HG02610 (cell line): ENCODE results near the gene PTPRH.
"Not testable (repeated sequence)": the region's sequence is repeated elsewhere in the genome, so short reads cannot be mapped to it uniquely, and the experiment has no call there.

ENCODE experiments used
- ATAC-seq: cut with Tn5 transposase; IDR thresholded peaks from one replicate; pipeline ENCODE4 v1.9.1; 2021; ENCODE audit warnings: mild to moderate bottlenecking, moderate library complexity; ENCODE audit not compliant: unreplicated experiment

PTPRH gene

DNA sequence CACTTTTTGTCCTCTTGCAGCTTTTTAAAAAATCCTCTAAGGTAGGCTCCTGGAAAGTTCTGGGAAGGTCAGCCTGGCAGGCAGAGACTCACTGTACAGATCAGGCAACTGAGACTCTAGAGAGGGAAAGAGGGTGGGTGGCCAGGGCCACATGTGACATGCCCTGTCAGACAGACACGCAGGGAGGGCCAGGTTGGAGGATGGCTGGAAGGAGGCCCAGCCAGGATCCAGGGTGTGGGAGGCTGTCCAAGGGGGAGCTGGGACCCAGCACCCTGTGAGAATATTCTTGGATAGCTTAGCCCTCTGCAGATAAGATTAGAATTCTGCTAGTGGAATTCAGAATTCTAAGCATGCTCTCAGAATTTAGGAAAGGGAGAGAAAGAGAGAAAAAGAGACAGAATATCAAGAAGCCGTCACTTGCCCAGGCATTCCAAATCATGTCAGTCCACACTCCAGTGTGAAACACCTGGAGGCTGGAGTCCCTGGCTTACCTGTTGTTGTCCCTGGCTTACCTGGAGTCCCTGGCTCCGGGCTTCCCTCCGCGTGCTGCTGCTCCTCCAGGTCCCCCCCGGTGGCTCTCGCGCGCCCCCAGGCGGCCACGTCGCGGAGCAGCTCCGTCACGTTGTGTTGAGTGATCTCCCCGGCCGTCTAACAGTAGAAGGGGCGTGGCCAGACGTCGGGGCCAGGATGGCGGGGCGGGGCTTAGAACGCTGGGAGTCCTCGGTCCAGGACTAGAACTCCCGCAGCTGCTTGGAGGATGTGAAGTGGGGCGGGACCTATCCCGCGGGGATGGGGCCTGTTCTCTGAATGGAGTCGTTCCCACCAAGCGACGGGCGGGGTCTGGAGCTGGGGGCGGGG lies 48.9 kb downstream of the PTPRH start:
- ATAC-seq: no peak

DNA sequence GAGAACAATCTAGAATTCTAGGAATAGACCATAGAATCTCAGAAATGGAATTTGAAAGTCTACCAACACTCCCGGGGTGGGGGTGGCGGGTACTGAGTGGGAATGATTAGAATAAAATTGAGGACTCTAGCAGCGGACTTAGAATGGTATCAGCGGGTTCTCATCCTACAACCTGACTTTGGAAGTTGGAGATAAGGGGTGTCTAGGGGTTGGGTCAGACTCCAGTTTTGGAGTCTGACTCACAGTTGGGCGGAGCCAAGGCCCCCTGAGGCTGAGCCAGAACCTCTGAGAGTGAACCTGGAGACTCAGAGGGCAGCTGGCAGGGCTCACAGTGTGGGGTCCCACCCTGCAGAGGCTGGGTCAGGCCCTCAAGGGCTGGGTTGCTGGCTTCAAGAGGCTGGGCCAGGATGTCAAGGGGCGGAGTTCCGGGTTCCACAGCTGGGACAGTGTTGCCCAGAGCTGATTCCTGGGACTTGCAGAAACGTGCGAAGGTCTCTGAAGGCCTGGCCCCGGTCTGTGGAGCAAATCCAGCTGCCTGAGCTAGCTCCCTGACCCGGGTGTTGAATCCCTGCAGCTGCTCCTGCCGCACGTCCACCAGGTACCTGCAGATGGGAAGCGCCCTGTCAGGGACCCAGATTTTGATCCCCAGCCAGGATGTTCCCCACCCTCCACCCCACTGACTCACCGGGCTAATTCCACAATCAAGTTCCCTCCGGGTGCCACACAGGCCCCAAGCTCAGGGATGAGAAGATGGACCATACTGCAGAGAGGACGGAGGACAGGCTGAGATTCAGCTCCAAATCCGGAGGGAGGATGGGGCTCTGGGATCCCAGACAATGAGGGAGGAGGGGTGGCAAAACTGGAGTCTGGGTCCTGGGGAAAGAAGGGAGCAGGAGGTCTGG lies 50.2 kb downstream of the PTPRH start:
- no peak for ATAC-seq

DNA sequence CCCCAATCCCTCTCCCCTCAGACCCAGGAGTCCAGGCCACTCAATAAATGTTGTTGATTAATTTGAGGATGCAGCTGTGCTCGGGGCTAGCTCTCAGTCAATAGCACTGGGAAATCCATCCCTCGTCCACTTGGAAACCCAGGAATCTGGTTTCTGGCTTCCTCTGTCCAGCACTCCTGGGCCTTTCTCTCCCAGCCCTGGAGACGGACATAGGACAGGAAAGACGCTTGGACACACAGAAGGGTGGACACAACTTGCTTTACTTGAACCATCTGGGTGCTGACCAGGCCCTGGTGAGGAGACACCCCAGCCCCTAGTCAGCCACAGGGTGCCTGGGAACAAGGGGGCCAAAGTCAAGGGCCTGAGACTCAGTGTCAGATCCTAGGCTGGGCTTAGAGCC lies 50.9 kb downstream of the PTPRH start:
- no peak for ATAC-seq

DNA sequence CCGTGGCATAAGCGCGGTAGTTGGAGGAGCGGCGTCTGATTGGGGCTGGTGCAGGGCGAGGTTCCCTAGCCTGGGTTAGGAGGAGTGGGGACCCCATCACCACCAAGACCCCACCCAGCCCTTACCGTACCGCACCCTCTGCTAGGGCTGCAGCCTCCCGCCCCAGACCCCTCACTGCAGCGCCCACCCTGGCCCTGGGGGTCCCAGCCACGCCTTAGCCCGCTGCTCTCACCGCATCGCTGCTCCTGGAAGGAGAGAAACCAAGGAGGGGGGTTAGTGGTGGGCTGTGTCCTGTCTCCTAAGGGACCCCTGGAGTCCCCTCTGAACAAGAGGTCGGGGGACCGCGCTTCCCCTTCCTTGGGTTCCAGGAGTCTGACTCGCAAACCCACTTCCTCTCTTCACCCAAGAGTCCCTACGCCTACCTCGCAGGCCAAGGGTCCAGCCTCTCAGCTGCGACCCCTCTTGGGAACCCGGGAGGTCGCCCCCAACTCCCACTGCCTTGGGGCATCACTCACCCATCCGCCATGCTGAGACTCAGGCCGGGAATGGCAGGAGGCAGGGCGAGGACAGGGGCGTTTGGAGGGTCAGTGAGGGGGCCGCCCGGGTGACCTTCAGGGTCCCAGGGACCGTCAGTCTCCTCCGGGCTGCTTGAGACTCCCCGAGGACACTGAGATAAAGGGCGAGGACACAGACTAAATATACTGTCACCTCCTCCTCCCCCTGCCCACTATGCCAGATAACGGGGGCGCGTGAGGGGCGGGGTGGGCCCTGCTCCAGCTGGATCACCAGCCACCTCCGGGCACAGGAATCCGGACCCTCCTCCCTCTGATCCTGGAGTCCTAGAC lies 52.0 kb downstream of the PTPRH start, which contains the start of gene TNNI3:
Gene TNNI3 (minus strand): TSS at position 669 of the 845 bp plus-strand sequence. CDS start 143 bp downstream, at position 526.
- no peak for ATAC-seq

DNA sequence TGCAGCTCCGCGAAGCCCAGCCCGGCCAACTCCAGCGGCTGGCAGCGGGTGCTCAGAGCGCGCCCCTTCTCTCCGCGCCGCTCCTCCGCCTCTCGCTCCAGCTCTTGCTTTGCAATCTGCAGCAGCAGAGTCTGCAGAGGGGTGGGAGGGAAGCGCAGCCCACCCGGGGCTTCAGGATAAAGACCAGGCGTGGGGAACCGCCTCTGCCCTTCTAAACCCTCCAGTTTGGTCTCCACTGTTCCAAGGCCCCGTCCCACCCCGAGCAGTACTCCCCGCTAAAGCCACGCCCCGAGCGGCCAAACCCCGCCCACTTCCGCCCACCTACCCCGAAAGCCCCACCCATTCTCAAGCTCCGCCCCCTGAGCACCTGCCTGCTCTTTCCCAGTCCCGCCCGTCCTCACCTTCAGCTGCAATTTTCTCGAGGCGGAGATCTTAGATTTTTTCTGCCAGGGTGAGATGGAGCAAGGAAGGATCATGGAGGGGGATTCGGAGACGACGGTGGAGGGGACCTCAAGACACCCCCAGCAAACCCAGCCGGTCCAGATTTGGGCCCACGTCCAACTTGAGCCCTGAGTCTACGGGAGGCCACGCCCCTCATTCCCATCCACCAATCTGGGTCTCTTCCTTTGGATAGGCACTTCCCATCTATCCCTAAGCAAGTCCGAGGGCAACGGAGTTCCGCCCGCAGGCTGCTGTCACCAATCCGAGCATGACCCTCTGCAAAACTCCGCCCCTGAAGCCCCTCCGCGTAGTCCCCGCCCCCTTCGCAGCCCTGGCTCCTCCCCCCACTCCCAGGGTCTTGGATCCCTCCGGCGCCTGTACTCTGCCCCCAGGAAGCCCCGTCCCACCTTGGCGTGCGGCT lies 52.9 kb downstream of the PTPRH start:
- ATAC-seq: no peak

DNA sequence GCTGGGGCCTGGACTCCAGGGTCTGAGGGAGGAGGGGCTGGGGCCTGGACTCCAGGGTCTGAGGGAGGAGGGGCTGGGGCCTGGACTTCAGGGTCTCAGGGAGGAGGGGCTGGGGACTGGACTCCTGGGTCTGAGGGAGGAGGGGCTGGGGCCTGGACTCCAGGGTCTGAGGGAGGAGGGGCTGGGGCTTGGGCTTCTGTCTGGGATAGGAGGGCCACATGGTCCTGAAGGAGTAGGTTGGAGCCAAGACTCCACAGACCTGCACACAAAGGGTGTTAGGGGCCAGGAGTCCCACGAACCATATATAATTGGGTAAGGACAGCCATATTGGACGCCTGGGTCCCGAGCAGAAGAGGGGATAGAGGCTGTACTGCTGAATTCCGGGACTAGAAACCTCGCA lies 53.5 kb downstream of the PTPRH start:
- ATAC-seq: not testable (repeated sequence)

DNA sequence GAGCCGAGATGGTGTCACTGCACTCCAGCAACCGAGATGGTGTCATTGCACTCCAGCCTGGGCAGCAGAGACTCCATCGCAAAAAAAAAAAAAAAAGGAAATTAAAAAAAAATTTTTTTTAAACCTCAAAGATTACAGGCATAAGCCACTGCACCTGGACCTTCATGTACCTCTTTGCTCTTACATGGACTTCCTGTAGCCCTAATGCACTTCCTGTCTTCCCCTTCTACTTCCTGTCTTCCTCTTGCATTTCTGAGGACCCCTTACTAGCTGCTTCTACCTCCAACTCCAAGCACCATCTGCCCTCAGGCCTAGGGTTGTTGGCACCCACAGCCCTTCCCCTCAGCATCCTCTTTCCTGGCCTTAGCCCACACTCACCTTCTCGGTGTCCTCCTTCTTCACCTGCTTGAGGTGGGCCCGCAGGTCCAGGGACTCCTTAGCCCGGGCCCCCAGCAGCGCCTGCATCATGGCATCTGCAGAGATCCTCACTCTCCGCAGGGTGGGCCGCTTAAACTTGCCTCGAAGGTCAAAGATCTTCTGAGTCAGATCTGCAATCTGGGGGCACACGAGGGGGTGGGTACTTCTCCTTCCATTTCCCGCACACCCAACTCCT lies 55.5 kb downstream of the PTPRH start:
- ATAC-seq: no peak

DNA sequence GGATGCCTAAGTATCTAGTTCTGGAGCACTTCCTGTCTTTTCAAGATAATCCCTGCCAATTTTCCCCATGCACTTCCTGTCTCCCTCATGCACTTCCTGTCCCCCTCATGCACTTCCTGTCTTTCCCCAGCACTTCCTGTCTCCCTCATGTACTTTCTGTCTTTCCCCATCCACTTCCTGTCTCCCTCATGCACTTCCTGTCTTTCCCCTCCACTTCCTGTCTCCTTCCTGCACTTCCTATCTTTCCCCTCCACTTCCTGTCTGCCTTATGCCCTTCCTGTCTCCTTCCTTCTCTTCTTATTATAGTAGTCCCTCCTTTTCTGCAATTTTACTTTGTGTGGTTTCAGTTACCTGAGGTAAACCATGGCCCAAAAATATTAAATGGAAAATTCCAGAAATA lies 57.3 kb downstream of the PTPRH start:
- ATAC-seq: no peak

DNA sequence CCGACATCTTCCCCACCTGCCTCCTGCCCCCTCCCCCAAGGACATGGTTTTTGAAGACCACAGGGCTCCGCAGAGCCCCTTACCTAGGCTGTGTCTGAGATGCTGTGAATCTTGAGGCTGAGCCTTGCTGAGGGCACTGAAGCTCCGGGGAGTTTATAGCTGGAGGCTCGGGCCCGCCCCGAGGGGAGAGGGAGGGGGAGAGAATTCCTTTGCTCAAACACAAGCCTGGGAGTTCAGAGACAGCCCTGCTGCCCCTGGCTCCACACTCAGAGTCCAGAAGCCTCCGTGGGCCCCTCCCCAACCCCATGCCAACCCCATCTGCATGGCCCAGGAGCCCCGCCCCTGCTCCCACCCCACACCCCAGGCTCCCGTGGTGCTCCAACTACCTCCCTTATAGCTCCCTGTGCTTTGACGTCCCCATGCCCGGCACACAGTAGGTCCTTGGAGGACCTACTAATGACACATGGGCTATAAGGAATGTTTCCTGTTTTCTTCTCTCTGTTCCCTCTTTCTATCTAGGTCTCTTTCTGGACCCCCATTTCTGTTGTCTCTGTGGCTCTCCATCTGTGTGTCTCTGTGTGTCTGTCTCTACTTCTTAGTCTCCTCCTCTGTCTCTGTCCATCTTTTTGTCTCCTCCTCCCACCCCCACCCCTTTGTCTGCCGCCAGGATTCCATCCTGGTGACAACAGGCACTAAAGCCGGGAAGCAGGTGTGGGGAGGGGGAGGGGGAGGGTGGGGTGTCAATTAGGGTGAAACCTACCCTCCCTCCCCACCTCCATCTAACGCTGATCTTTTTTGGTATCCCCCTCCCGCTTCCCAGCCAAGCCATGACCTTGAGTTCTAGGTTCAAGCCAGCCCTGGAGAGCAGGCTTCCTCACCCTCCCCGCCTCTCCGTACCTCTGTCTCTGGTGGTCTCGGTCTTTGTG lies 60.0 kb downstream of the PTPRH start, which contains the start of gene TNNT1:
Gene TNNT1 (minus strand): TSS at position 129 of the 926 bp plus-strand sequence. CDS start 2,049 bp downstream, outside the sequence.
- ATAC-seq: no peak

DNA sequence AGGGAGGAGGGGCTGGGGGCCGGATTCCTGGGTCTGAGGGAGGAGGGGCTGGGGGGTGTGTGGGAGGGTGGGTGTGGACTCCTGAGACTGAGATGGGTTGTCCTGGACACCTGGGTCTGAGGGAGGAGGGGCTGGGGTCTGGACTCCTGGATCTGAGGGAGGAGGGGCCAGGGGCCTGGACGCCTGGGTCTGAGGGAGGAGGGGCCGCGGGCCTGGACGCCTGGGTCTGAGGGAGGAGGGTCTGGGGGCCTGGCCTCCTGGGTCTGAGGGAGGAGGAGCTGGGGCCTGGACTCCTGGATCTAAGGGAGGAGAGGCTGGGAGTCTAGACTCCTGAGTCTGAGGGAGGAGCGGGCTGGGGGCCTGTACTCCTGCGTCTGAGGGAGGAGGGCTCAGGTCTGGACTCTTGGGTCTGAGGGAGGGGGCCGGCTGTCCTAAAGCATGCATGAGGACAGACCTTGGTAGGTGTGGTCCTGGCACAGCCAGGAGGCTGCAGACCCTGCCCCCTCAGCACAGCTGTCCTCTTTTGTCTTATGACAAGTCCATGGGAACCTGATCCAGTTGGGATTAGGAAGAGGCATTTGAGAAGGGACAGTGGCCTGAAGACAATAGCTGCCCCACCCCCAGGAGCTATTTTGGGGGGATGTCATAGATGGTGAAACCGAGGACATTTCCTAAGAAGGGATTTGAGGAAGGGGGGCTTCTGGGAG lies 61.6 kb downstream of the PTPRH start:
- ATAC-seq: no peak

DNA sequence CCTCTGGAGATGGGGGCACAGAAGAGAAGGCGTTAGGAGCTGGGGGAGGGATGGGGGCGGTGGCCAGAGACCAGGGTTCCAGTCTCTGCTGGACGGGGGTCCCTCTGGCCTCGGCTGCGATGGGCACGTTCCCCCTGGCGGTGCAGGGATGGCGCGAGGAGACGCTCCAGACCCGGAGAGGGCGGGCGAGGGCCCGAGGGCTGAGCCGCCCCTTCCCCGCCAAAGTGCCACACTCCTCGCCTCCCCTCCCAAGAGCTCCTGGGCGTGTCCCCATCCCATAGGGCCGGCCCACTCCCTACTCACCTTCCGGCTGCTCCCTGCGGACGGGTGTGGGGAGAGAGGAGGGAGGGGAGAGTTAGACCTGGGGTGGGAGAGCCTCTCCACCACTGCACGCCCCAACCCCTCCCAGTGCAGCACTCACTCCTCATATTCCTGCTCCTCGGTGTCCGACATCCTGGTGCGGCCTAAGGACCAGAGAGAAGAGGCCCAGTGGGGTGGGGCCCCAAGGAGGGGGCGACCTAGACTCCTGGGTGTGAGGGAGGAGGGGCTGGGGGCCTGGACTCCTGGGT lies 62.5 kb downstream of the PTPRH start:
- no peak for ATAC-seq

DNA sequence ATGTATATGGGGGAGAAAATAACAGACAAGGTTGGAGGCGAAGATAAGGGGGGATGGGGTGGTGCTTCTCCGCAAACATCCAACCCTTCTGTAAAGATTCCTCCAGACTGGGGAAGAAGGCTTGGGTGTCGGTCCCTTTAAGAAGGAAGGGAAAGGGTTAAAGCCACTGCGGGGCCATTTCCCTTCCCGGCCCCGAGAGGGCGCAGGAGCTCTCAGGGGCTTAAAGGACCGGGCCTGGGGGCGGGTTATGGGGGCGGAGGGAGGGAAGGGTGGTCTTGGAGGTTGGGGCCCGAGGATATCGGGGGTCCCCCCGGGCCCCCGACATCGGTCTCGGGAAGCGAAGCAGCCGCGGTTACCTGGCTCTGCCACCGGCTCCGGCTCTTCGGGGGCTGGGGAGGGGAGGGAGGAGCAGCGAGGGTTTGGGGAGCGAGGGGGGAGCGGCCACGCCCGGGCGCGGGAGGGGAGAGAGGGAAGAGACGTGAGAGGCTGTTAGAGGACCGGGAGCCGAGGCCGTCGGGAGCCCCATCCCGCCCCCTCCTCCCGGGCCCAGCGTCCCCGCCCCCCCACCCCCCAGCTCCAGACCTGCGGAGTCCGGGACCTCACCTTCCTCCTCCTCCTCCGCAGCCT lies 63.1 kb downstream of the PTPRH start:
- no peak for ATAC-seq

DNA sequence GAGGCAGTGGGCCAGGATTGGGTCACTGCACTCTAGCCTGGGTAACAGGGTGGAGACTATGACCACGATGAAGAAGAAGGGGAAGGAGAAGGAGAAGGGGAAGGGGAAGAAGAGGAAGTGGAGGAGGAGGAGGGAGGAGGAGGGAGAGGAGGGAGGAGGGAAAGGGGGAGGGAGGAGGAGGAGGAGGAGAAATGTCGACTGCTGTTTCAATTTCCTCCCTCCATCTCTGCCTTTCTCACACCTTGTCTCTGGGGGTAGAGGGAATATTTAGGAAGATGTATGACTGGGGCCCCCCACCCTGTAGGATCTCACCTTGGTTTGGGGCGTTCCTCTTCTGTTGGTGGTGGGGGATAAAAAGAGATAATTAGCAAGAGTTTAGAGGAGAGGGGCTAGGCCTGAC lies 64.1 kb downstream of the PTPRH start:
- ATAC-seq: no peak

DNA sequence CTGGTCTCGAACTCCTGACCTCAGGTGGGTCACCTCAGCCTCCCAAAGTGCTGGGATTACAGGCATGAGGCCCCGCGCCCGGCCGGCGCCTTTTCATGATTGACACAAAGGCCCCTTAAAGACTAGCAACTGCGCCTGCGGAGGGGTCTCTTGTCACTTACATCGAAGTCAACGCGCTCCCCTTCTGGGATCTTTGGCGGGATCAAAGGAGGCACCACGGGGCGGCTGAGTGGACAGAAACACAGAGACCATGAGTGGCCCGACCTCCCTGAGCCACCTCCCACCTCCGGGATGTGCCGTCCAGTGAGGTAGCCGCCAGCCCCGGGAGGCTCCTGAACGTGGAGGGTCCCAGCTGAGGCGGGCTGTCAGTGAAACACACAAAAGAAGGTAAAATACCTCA lies 67.6 kb downstream of the PTPRH start:
- no peak for ATAC-seq

DNA sequence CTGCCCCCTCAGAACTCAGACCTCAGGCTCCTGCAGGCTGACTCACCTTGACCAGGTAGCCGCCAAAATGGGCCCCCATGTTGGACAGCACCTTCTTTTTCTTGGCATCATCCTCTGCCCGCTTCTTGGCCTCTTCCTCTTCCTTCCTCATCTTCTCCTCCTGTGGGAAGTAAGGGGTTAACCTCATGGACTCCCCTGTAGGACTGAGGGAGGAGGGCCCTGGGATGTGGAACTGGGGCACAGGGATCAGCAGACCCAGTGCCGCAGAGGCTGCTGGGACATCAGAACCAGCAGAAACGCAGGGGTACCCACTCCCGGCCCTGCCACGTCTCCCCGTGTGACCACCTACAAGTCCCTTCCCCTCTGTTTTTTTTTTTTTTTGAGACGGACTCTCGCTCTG lies 71.4 kb downstream of the PTPRH start:
- no peak for ATAC-seq

DNA sequence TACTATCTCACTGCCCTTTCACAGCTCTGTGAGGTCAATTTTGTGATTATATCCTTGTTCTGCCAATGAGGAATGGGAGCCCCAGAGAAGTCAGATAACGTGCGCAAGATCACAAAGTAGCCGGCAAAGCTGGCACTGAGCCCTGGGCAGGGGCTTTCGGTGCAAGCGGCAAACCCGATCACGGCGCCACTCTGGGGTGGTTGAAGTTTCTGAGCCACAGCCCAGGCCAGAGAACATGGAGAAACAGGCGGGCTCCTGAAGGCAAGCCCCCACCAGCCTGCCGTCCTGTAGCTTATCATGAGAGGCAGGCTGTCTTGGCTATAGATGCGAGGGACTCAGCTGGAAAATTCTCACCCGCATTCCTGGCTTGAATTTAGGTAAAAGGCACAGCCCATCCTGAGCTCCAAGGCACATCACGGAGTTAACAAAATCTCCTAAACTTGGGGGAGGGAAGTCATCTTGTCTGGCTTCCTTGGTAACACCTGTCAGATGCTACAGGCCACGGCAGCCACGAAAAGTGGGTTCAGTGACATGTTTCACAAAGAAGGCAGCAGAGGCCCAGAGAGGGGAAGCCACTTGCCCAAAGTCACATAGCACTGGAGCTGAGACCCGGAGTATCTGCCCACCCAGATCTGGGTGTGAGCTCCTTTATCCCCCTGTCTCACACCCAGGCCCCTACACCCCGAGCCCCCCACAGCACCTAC lies 72.8 kb downstream of the PTPRH start:
- ATAC-seq: no peak
